DOHH2 (cell line): Measurements from ENCODE around the gene SLC50A1.

Source experiments
- CTCF ChIP-seq: fragments of 200-600 bp; sonication (generic); IDR thresholded peaks from one replicate; pipeline ENCODE4 v1.5.1; 2014; ENCODE audit warnings: antibody characterized with exemption, mild to moderate bottlenecking, low read depth, low read length; ENCODE audit not compliant: poor library complexity, severe bottlenecking
- EZH2phosphoT487 ChIP-seq: fragments of 200-600 bp; sonication (generic); IDR thresholded peaks from 2 replicates; pipeline ENCODE4 v1.6.1; 2017; ENCODE audit warnings: borderline replicate concordance, mild to moderate bottlenecking, antibody characterized with exemption, low read length, moderate library complexity, mixed read lengths

- no peak for TF ChIP-seq CTCF
- TF ChIP-seq EZH2phosphoT487 = no peak
Observed at GRCh38 chr1:155170101-155170785, 34.6 kb downstream of the SLC50A1 start.
